ENCODE measurements around the gene SPATA6.
"Not testable (repeated sequence)": the region's sequence is repeated elsewhere in the genome, so short reads cannot be mapped to it uniquely, and the experiment has no call there.

SPATA6 gene

DNA sequence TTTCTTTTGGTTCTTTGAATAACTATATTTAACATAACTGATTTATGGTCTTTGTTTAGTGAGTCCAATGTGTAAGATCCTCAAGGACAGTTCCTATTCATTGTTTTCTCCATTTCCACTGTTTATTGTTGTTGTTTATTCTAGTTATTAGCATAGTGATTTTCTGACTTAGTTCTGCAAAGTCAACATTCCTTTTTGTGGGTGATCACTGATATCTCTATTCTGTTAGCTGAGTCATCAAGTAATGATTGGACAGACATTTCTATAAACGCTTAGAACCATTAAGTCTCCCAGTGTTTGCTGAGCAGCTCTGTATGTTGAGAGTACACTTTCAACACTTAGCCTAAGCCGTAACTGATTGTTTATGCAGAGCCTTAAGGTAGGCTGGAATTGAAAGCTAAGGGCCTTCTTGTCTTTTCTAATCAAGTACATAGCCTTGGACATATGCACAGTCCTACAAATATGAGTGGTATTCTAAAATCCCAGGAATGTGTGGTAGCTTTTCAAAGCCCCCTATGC, 162.4 kb downstream of the SPATA6 start:
- Histone ChIP-seq H3K9me3 (ENCODE audit: severe bottlenecking) (no peaks in the 10 kb centered on the region), H3K27me3 (ENCODE audit: insufficient read depth, poor library complexity, severe bottlenecking) (no peaks in the 10 kb centered on the region), H3K4me3 (ENCODE audit: severe bottlenecking) (no peak overlapping the region), H3K4me1 (ENCODE audit: insufficient read depth, poor library complexity, severe bottlenecking) (no peaks in the 10 kb centered on the region), H3K27ac (ENCODE audit: poor library complexity, severe bottlenecking) (no peak overlapping the region), H3K36me3 (ENCODE audit: low read depth) (no peaks in the 10 kb centered on the region)
- DNase-seq (ENCODE audit: low spot score) (no peak), ATAC-seq (ENCODE audit: low read depth) (no peak)
- no peak for TF ChIP-seq CTCF (IDR thresholded peaks at IDR 0.05; ENCODE audit: poor library complexity, severe bottlenecking)

GRCh38 chr1:48302652-48303051, 169.4 kb downstream of the SPATA6 start:
- no peaks in the 10 kb centered on the region for H3K27me3 ChIP-seq (ENCODE audit: insufficient read depth, poor library complexity, severe bottlenecking)
- ATAC-seq (ENCODE audit: low read depth) (no peak), DNase-seq (ENCODE audit: low spot score) (no peak)
- no peaks in the 10 kb centered on the region for H3K36me3 ChIP-seq (ENCODE audit: low read depth)
- no peaks in the 10 kb centered on the region for H3K9me3 ChIP-seq (ENCODE audit: severe bottlenecking)
- no peak overlapping the region for H3K27ac ChIP-seq (ENCODE audit: poor library complexity, severe bottlenecking)
- no peaks in the 10 kb centered on the region for H3K4me1 ChIP-seq (ENCODE audit: insufficient read depth, poor library complexity, severe bottlenecking)
- no peak overlapping the region for H3K4me3 ChIP-seq (ENCODE audit: severe bottlenecking)
- TF ChIP-seq CTCF (IDR thresholded peaks at IDR 0.05; ENCODE audit: poor library complexity, severe bottlenecking): no peak

DNA sequence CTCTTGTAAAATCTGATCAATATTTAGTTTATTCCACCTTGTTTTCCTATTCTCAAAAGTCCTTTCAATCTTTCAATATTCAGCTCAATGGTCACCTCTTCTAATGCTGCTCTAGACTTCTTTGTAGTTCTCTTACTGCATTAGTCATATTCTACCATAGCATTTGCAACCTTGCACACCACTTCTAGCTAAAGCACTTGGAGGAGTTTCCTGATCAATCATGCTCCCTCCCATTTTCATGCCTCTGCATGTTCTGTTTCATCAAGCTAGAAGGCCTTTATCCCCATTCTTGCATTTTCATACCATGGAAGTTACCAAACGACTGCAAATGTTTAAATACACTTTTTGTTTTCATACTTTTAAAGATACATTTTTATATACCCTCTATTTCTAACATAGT, 177.3 kb downstream of the SPATA6 start:
- H3K36me3 ChIP-seq (ENCODE audit: low read depth): no peaks in the 10 kb centered on the region
- ATAC-seq (ENCODE audit: low read depth): peak; percentile 64
- H3K4me3 ChIP-seq (ENCODE audit: severe bottlenecking): no peak overlapping the region
- TF ChIP-seq CTCF (IDR thresholded peaks at IDR 0.05; ENCODE audit: poor library complexity, severe bottlenecking): no peak
- no peak for DNase-seq (ENCODE audit: low spot score)
- no peaks in the 10 kb centered on the region for H3K4me1 ChIP-seq (ENCODE audit: insufficient read depth, poor library complexity, severe bottlenecking)
- H3K9me3 ChIP-seq (ENCODE audit: severe bottlenecking): no peaks in the 10 kb centered on the region
- no peaks in the 10 kb centered on the region for H3K27me3 ChIP-seq (ENCODE audit: insufficient read depth, poor library complexity, severe bottlenecking)
- H3K27ac ChIP-seq (ENCODE audit: poor library complexity, severe bottlenecking): no peak overlapping the region

- not testable (repeated sequence) for H3K36me3 ChIP-seq (ENCODE audit: low read depth); H3K27me3 ChIP-seq (ENCODE audit: insufficient read depth, poor library complexity, severe bottlenecking); H3K9me3 ChIP-seq (ENCODE audit: severe bottlenecking); DNase-seq (ENCODE audit: low spot score); ATAC-seq (ENCODE audit: low read depth); H3K4me1 ChIP-seq (ENCODE audit: insufficient read depth, poor library complexity, severe bottlenecking); H3K27ac ChIP-seq (ENCODE audit: poor library complexity, severe bottlenecking); H3K4me3 ChIP-seq (ENCODE audit: severe bottlenecking)
These were observed 177.9 kb downstream of the SPATA6 start for GRCh38 chr1:48294094-48294493.

DNA sequence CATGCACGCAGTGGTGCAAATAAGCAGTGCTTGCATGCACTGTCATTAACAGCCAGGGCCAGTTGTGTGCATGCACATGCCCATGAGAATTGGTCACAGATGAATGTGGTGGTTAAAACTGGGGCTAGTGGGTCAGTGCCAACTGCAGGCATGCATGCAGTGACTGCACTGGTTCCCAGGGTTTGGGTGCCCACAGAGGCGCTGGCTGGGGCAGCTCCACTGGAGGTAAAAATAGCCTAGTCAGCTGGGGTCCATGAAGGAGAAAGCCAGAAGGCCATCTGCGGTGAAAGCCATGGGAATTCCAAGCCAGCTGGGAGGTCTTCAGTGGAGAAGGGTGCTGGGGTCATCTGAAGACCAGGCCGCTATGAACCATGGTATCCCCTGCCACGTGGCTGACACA, 179.3 kb downstream of the SPATA6 start:
- Histone ChIP-seq H3K36me3 (ENCODE audit: low read depth) (no peaks in the 10 kb centered on the region), H3K27ac (ENCODE audit: poor library complexity, severe bottlenecking) (no peak overlapping the region), H3K9me3 (ENCODE audit: severe bottlenecking) (no peaks in the 10 kb centered on the region), H3K27me3 (ENCODE audit: insufficient read depth, poor library complexity, severe bottlenecking) (no peaks in the 10 kb centered on the region), H3K4me1 (ENCODE audit: insufficient read depth, poor library complexity, severe bottlenecking) (no peaks in the 10 kb centered on the region), H3K4me3 (ENCODE audit: severe bottlenecking) (no peak overlapping the region)
- DNase-seq (ENCODE audit: low spot score): no peak
- no peak for ATAC-seq (ENCODE audit: low read depth)
- no peak for TF ChIP-seq CTCF (IDR thresholded peaks at IDR 0.05; ENCODE audit: poor library complexity, severe bottlenecking)

All from RWPE2 (cell line).